T-helper 22 cell (primary cell): ENCODE results near the gene CTDNEP1.

Experiments
- DNase-seq: peaks from one replicate; pipeline ENCODE4 v3.0.0-alpha.2; 2020; ENCODE audit warnings: low read depth

Gene CTDNEP1

DNA sequence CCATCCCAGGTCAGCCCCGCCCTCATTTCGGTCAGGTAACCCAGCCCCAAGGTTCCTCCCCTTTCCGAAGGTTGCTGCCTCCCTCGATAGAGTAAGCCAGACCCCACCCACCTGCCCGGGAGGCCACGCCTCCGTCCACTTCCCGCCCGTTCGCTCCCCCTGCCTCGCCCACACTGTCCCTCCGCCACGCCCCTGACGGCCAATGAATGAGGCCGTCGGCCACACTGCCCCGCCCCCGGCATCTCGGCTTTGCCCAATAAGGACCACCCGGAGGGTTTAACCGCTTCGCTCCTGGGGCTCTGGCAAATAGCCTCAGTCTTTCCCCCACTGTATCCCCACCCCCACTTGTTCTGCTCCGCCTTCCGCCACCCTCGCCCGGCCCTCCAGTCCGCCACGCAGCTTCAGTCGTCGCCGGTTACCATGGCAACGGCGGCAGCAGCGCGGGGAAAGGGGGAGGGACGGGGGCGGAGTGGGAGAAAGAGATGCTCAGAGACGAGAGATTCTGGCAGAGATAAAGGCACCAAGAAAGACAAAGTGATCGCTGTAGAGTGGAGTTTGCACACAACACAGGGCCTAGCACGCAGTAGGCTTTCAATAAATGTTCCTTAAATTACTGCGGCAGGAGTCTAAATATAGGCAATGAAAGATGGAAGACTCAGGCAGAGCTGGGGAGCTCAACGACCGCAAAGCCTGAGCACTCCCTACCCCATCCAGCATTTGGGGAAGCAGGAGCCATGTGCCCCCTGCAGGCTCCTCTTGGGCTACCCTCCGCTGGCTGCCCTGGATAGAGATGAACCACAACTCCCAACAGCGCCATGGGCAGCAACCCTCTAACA is 37.0 kb downstream of the CTDNEP1 start:
- DNase-seq = peak; percentile 98

DNA sequence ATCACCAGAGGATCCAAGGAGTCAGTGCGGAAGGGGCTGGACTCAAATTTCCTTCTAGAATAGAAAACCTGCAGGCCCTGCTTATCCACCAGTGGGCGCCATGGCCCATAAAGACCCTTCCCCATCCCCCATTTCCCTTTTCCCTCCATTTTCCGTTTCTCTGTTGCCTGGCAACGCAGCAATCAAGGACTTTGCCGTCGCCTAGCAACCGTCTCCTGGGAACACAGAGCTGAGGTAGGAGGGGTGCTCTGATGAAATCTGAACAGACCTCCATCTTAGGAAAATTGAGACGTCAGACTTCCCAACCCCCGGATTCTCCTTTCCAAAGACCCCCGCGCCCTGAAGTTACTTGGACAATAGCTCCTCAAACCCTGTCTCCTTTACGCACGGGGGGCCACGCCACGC is 37.6 kb downstream of the CTDNEP1 start:
- peak; percentile 75 for DNase-seq

DNA sequence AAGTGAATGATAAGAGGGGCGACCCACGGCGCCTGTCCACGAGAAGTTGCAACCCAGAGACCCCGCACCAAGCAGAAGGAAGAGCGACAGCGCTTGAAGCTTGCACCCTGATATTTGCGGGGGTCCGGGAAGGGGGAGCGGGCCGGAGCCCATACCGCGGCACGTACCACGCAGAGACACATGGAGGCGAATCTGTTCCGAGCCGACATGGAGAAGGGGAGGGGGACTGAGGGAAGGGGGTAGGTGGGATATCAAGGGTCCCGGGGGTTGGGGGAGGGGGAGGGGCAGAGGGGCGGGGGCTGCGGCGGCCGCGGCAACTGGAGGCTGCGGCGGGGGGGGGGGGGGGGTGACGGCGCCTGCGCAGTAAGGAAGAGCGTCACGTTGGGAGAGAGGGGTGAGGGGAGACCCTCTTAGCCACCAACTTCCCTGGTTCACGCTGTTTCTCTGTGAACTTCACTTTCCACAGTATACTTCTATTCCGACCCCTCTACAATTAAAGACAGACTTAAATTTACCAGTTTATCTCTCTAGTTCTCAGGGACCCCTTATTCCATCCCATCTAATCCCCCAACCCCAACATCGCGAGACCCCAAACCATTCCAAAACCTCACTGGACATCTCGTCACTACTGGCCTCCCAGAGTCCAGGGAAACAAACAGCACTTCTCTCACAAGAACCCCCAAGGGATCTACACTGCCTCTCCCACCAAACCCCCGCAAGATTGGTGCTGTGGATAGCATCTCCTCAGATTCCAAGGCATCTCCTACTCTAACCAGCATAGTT is 39.9 kb downstream of the CTDNEP1 start:
- DNase-seq = no peak

DNA sequence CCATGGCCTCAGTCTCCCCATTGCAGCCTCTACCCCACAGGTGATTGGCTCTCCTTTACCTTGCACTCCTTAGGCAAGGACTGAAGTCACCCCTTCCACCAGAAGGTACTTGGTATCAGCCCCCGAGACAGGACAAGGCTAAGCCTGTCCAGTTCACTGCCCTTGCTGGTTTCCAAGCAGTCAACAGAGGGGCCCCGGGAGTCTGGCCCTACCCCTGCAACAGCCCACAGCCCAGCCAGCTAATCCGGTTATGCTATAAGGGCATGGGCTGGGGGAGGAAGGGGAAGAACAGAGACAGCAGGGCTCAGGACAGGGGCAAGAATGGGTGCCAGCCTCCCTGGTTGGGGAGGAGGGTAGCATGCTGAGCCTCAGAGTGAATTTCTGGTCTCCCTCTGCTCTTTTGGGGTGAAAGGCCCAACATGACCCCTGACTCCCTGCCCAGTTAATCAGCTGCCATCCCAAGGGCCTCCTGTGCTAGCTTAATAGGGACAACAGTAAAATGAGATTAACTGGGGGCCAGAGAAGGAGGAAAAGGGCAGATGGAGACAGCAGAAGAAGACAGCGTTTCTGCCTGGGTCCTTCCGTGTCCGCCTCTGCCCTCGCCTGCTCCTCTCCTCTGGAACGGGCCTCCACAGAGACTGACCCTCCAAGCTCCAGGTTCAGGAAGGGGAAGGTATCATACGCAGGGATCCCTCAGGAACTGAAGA is 42.6 kb downstream of the CTDNEP1 start:
- DNase-seq = no peak

DNA sequence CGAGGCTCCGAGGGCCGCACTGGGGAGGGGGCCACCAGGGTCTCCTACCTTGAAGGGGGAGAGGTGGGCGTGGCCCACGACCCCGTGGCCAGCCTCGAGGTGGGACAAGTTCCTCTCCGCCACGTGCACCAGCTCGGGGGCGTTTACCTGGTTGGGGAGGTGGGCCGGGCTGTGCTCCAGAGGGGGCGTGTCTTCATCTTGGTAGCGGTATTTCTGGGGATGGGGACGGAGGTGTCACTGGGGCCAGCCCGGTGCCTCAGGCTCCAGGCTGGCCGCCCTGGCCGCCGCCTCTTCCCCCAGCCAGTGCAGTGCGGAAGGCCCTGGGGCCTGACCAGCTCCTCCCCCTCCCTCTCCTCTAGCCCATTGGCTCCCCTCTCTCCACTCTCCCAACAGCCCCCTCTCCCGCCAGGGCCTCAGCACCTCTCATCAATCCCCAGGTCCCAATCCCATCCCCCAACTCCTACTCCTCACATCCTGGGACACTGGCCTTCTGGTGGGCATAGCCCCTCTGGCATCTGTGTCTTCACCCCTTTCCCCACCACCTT is 43.4 kb downstream of the CTDNEP1 start:
- no peak for DNase-seq

DNA sequence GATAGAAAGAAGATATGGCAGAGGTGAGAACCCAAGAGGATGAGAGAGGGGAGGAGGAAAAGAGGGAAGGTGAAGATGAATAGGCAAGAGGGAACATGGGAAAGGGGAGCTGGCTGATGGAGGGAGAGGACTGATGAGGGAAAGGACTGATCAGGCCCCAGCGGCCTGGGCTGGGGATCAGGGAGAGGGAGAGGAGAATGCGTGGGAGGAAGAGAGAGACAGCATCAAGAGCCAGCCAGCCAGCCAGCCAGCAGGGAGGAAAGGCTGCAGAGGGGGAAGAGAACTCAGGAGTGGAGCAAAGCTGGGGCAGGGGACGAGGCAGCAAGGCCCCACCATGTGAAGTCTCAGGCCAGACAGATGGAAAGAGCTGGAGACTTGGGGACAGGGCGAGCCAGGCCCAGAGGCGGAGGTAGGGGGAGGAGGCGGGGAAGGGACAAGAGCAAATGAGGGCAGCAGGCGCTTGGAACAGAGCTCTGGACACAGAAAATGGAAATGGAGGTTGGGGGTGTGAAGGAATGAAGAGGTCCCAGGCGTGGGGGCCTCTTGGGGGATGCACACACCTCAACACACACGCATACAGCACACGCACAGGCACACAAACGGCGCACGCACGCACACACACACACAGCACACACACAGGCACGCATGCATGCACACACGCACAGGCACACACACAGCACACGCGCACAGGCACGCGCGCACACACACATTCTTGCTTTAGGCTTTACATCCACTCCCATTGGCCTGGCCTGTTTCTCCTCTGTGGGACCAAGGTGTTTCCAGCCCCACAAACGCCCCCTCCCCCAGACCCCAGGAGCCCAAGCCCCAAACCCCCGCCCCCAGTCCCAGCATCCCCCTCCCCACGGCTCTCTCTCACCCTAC is 44.2 kb downstream of the CTDNEP1 start:
- DNase-seq = no peak

DNA sequence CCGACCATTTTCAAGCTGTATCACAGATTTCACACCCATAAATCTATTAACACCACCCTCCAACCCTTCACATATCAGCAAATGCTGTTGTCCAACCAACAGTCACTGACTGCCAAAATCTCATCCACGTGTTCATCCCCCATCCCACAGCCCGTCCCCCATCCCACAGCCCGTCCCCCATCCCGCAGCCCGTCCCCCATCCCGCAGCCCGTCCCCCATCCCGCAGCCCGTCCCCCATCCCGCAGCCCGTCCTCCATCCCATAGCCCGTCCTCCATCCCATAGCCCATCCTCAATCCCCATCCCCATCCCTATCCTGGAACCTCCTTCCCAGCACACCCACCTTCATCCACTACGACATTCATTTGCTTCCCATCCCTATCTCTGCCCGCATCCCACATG is 46.0 kb downstream of the CTDNEP1 start:
- DNase-seq = no peak

DNA sequence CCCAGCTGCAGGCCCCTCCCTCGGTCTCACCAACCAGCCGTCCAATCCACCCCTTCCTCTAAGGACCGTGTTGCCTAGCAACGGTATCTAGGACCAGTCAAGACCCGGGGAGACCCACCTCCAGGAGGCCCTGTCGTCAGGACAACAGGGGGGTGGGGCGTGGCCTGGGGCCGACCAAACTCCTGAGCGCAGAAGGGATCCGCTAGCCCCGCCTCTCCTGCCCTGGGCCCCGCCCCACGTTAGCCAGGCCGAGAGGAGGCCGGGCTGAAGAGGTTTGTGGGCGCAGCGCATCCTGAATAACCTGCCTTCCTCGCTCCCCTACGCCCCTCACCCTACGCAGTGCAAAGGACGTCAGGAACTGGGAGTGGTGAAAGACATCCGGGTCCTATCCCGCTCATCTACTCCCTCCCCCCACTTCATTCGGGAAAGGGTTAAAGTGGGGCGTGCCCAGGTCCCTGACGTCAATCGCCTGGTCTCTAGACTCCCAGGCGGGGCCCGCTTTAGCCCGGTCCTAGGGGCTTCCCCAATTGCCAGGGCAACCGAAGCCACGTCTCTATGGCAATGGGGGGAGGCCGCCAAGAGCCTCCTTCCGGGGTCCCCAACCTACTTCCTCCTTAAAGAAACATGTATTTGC is 46.6 kb downstream of the CTDNEP1 start:
- DNase-seq = peak; percentile 99

DNA sequence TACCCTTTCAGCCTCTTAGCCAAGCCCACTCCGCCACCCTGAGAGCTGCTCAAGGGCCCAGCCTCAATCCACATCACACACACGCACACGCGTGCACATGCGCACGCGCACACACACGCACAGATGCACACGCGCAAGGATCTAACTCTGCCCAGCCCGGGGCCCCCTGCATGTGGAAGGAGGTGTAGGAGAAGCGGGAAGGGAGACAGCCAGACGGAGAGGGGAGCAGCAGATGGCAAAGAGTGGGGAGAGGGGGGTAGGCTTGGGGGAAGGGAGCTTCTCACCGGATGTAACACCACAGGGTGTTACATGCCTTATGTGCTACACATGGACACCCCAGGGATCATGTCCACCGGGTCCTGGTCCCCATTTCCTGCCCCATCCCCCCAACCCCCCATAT is 47.2 kb downstream of the CTDNEP1 start:
- peak; percentile 19 for DNase-seq

DNA sequence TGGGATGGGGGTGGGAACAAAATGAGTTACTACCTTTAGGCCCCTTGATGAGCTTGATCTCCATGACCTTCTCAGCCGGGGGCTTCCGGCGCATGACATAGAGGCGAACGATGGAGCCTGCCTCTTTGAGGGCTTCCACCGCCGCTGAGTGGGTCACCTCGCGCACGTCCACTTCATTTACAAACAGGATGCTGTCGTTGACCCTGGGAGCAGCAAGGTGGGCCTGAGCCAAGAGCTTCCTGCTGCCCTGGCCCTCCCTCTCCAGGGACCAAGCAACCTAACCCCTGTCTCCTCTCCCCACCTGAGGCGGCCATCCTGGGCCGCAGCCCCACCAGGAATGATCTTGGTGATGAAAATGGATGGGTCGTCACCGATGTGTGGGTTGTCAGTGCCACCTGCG is 48.1 kb downstream of the CTDNEP1 start:
- no peak for DNase-seq

DNA sequence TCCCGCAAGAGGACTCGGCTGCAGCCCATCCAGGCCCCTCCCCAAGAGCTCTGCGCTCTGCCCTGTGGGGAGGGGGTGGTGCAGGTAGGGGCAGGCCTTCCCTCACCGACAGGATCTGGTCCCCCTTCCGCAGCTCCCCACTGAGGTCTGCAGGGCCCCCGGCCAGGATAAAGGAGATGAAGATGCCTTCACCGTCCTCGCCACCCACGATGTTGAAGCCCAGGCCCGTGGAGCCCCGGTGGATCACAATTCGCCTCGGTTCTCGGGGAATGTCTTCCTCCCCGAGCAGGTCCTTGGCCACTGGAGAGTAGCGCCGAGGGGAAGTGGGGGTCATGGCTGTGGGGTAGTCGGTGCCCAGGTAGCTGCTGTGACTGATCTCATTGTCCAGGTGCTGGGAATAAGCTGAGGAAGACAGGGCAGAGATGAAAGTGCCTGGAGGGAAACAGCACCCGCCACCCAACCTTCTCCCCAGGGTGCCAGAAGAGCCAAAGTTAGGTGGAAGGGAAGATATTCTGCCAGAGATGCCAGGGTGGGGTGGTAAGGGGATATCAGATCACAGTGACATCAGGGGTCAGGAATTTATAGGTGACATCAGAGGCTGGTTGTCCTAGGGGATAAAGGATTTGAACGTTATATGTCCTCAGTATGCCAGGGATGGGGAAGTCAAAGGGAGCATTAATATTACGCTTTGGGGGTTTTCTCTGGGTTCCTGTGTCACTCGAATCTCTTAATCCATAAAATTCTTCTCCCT is 54.7 kb downstream of the CTDNEP1 start:
- no peak for DNase-seq

DNA sequence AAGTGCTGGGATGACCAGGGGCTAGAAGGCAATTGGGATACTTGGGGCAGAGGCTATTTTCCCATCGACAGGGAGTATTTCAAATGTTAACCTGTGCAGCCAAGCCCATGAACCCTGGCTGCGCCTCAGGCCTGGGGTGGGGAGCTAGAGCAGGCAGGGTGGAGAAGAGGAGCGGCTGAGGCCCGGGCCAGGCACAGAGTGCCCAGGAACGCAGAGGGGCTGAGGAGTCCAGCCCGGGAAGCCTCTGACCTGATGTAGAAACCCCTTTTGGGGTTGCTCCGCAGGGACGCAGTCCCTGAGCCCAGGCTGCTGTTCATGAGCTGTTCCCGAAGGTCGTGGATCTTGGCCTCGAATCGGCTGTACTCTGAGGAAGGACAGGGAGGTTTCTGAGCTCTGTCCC is 55.6 kb downstream of the CTDNEP1 start:
- no peak for DNase-seq
